Measurements from ENCODE around the gene TGFBRAP1. TPM values are rescaled to one million over a fixed set of nuclear protein-coding genes. Genes with fewer than 3 reads are reported as not detected.

Gene TGFBRAP1
- total RNA-seq, 4 donors from 2014 or later: 20.9 to 30.8 (median 23.2) TPM

DNA sequence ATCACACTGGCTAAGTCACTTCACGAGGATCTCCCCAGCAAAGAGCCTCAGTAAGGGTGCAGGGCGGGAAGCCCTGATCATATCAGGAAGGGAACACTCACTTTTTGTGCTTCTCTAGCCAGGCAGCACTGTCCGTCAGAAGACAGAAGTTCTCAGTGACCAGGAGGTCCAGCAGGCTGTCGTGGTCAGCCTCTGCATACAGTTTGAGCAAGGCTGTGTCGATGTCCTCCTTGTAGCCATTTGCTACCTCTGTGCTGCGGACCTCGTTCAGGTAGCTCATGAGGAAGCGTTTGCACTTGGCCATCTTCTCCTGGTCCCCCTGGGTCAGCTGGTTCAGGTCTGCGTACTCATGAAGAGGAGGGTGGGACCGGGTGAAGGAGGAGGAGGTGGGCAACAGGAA lies 49.3 kb downstream of the TGFBRAP1 start:
- no peak for DNase-seq (ENCODE audit: low spot score in 2 of 2)
- no peak overlapping the region for H3K27ac ChIP-seq
- H3K4me1 ChIP-seq: no peaks in the 10 kb centered on the region
- no peak for TF ChIP-seq POLR2A (IDR thresholded peaks at IDR 0.05)
- TF ChIP-seq EP300 (IDR thresholded peaks at IDR 0.05): no peak
- TF ChIP-seq, protein P1, sequence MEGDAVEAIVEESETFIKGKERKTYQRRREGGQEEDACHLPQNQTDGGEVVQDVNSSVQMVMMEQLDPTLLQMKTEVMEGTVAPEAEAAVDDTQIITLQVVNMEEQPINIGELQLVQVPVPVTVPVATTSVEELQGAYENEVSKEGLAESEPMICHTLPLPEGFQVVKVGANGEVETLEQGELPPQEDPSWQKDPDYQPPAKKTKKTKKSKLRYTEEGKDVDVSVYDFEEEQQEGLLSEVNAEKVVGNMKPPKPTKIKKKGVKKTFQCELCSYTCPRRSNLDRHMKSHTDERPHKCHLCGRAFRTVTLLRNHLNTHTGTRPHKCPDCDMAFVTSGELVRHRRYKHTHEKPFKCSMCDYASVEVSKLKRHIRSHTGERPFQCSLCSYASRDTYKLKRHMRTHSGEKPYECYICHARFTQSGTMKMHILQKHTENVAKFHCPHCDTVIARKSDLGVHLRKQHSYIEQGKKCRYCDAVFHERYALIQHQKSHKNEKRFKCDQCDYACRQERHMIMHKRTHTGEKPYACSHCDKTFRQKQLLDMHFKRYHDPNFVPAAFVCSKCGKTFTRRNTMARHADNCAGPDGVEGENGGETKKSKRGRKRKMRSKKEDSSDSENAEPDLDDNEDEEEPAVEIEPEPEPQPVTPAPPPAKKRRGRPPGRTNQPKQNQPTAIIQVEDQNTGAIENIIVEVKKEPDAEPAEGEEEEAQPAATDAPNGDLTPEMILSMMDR (IDR thresholded peaks at IDR 0.05): no peak
- no peaks in the 10 kb centered on the region for H3K9me3 ChIP-seq
- H3K36me3 ChIP-seq: peaks cover 0 to 100% (median 11%) of the 10 kb centered on the region in 3 donors
- WGBS, 2 donors: 83 to 84% methylated on average over 9 to 10 of the region's 10 CpGs
- H3K4me3 ChIP-seq: no peak overlapping the region
- no peaks in the 10 kb centered on the region for H3K27me3 ChIP-seq

DNA sequence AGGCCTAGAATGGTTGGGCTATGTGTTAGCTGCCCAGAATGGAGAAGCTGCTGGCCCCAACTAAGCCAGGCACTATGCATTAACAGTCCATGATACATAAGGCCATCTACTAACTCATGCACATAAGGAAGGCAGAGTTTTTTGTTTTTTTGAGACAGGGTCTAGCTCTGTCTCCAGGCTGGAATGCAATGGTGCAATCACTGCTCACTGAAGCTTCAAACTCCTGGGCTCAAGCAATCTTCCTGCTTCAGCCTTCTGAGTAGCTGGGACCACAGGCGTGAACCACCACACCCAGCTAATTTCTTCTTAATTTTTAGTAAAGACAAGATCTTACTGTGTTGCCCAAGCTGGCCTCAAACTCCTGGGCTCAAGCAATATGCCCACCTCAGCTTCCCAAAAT lies 50.4 kb downstream of the TGFBRAP1 start:
- H3K36me3 ChIP-seq: peaks cover 3 to 100% (median 11%) of the 10 kb centered on the region in 3 donors
- 92 to 100% methylated on average over 1 of the region's 1 CpG for WGBS, 2 donors
- no peaks in the 10 kb centered on the region for H3K27me3 ChIP-seq
- no peak overlapping the region for H3K4me3 ChIP-seq
- DNase-seq (ENCODE audit: low spot score in 2 of 2): no peak
- TF ChIP-seq POLR2A (IDR thresholded peaks at IDR 0.05) (no peak), EP300 (IDR thresholded peaks at IDR 0.05) (no peak)
- TF ChIP-seq, protein P1 (IDR thresholded peaks at IDR 0.05): no peak
- H3K4me1 ChIP-seq: no peaks in the 10 kb centered on the region
- H3K27ac ChIP-seq: no peak overlapping the region
- H3K9me3 ChIP-seq: no peaks in the 10 kb centered on the region

DNA sequence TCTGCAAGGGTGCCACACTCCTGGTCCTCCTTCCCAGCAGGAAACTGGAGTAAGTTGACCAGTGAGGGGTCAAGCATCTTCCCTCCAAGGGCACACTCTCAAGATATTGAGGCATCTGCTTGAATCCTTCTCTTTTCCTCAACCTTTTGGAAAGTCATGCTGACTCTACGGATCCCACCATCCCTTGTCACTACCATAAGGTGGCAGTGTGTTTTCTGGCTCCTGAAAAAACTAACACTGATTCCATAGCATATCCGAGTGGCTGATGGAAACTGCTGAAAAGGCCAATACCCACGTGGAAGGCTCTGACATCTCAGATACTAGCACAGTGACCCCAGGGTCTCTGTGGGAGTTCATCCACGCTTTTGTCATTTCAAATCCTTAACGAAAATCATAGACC lies 50.9 kb downstream of the TGFBRAP1 start:
- 50 to 54% methylated on average over 5 of the region's 5 CpGs for WGBS, 2 donors
- Histone ChIP-seq H3K27me3 (no peaks in the 10 kb centered on the region), H3K4me1 (no peaks in the 10 kb centered on the region), H3K4me3 (no peak overlapping the region), H3K27ac (no peak overlapping the region), H3K9me3 (no peaks in the 10 kb centered on the region), H3K36me3 (peaks cover 3 to 100% (median 11%) of the 10 kb centered on the region in 3 donors)
- no peak for DNase-seq (ENCODE audit: low spot score in 2 of 2)
- TF ChIP-seq, protein P1 (IDR thresholded peaks at IDR 0.05): no peak
- TF ChIP-seq POLR2A (IDR thresholded peaks at IDR 0.05): no peak
- TF ChIP-seq EP300 (IDR thresholded peaks at IDR 0.05): no peak

GRCh38 chr2:105274046-105274445 lies 55.5 kb downstream of the TGFBRAP1 start:
- Histone ChIP-seq H3K9me3 (no peaks in the 10 kb centered on the region), H3K27ac (no peak overlapping the region), H3K4me3 (no peak overlapping the region), H3K4me1 (no peaks in the 10 kb centered on the region), H3K27me3 (no peaks in the 10 kb centered on the region), H3K36me3 (peaks cover 3 to 99% (median 22%) of the 10 kb centered on the region in 3 donors)
- WGBS, 2 donors: 74 to 80% methylated on average over 4 of the region's 4 CpGs
- TF ChIP-seq, protein P1 (IDR thresholded peaks at IDR 0.05): no peak
- TF ChIP-seq EP300 (IDR thresholded peaks at IDR 0.05): no peak
- TF ChIP-seq POLR2A (IDR thresholded peaks at IDR 0.05): no peak
- no peak for DNase-seq (ENCODE audit: low spot score in 2 of 2)

- Histone ChIP-seq H3K4me3 (no peak overlapping the region), H3K27me3 (no peaks in the 10 kb centered on the region), H3K4me1 (no peaks in the 10 kb centered on the region), H3K36me3 (peaks cover 3 to 99% (median 30%) of the 10 kb centered on the region in 3 donors), H3K27ac (no peak overlapping the region), H3K9me3 (no peaks in the 10 kb centered on the region)
- 50 to 65% methylated on average over 8 to 9 of the region's 9 CpGs for WGBS, 2 donors
- TF ChIP-seq POLR2A (IDR thresholded peaks at IDR 0.05) (no peak), EP300 (IDR thresholded peaks at IDR 0.05) (no peak)
- TF ChIP-seq, protein P1 (IDR thresholded peaks at IDR 0.05): no peak
- no peak for DNase-seq (ENCODE audit: low spot score in 2 of 2)
Measured at GRCh38 chr2:105272176-105272575, 57.4 kb downstream of the TGFBRAP1 start.

Data from tibial nerve (tissue), 4 donors.